Limb (tissue), 2 donors: ENCODE results near the gene DUSP5.

Experiments used
- DNase-seq, 2 donors: peaks; one replicate each; pipeline ENCODE4 v3.0.0-alpha.2; 2016; ENCODE audit errors: extremely low spot score in 2 of 2

Gene DUSP5

DNA sequence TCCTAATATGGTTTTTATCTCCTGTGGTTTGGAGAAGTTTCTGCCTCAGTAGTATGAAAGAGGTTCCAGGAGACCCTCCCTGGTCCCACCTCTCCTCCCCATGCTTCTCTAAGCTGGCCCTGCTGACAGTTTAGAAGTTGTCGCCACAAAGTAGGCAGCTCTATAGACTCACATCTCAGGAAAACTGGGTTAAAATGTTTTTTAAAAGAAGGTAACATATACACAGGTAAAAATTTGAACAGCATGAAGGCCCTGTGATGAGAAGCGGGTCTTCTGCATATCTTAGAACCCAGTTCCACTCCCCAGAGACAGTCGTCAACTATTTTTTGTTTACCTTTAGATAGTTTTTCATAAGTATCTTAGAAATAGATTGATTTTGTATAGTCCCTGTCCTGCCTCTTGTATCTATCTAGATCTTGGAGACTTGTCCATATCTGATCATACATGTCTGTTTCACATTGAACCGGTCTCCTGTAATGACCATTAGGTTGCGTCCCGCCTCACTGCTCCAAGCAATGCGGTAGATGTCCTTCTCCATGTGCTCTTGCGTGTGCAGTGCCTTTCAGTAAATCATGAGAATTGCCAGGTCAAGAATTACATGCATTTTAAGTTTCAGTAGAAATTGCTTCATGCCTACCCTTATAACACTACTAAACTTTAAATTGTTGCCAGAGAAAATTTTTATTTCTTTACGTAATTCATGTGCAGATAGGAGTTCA is 2.2 kb downstream of the DUSP5 start:
- DNase-seq: no peak

DNA sequence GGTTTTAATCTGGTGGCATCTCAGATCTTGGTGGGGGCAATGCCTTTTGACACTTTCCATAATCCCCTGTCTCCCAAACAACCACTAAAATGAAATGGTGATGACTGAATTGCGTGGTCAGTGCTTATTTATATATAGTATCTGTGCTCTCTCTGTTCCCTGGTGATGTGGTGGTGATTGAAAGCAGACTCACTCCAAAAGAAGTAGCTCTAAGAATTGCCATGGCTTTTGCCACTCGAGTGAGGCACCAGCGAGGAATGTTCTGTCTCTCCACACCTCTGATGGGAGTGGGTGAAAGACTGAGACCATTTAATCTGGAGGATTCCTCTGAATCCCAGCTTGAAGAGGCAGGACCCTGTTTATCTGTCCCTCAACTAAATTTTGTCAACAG is 2.8 kb downstream of the DUSP5 start:
- DNase-seq: no peak

DNA sequence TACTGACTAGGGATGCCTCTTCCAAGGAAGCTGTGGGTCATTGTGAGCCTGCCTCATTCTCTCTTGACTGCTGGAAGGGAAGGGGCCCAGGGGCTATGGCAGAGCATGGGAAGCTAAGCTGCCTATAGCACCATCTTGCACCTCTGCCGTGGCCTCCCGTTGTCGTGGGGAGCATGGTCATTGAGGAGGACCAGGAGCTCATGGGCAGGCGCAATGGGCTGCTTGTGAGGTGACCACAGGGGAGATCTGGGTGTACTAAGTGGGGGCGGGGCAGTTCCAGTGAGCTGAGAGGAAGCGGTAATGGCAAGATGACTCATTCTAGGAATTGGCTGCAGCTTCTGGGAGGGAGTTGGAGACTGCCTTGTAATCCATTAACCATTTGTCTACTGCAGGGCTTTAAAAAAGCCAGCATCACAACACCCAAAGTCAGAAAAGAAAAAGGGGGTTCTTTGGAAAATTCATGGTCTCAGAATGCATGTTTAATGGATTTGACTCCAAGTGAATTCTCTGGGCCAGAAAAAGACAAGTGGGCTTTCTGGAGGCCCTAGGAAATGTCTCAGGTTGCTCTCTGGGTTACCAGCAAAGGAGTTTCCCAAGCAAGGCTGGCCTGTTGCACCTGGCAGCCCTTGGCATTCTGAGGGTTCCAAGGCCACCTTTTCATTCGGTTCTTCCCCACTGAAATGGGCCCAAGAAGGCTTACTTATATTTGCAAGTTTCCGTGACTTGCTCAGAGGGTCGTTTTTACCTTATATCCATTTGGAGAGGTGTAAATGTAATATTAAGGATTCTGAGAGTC is 3.6 kb downstream of the DUSP5 start:
- peak; percentile 73 to 80 for DNase-seq

DNA sequence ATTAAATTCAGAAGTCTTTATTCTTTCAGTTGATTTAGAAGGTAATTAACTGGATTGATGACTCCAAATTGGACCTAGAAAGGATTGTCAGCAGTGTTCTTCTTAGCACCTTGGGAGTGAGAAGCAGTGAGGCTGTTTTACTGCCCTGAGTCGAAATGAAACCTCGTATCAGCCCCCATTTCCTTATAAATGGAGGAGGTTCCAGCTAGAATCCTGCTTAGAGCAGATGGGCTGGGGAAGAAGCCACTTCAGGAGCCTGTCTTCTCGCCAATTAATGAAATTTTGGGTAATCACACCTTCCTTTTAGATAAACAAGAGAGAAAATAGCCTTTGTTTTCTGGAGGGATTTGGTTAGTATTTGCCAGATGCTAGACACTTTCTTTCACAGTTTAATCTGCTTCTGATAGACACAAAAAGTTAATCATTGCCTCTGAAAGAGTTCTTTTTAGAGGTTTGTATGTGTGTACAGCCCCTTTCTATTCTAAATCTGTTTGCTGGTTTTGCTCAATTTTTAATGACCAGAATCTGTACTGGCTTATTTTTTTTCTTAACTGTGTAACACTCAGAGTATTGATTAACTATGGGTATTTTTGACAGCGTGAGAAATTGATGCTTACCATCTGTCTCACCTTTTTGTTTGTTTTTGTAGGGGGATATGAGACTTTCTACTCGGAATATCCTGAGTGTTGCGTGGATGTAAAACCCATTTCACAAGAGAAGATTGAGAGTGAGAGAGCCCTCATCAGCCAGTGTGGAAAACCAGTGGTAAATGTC is 4.6 kb downstream of the DUSP5 start:
- DNase-seq: no peak

DNA sequence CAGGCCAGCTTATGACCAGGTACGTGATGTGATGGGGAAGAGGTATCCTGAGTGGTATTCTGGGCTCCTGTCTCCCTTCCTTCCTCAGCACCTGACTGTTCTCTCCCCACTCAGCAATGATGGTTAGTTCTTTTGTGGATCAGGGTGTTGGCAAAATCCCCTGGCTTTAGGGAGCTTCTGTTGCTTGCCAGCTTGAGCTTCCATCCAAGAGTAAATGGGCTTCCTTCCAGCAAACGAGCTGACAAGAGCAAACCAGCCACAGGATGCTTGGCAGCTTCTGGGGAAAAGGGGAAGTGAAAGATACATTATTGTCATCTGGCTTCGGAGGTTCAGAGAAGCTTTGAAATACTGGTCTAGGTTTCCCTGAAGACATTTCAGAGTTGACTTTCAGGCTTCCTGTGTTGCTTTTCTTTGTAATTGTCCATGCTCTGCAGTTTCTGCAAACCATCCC is 5.2 kb downstream of the DUSP5 start:
- DNase-seq: peak in 1 of 2 donors; percentile 45

DNA sequence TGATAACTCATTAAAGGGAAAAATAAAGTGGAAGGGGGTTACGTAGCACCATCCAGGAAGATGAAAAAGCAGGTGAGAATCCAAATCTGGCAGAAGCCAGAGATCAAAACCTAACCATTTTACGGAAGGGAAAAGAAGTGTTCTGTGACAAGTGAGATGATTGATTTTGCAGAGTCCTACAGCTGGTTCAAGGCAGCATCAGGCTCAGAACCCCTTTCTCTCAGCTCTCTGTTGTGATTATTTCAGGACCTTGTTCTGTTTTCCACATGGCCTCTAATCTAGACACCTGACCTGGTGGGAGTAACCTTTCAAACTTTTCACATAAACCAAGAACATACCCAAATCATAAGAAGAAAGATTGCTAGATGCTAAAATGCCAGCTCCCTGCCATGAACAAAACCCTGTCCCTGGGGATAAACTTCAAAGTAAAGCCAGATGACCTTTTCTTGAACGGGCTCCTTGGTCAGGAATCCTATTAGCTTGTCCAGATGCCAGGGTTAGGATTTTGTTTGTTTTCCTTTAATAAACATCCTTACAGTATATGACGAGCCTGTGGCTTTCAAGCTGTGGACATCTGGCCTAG is 5.9 kb downstream of the DUSP5 start:
- DNase-seq: no peak

DNA sequence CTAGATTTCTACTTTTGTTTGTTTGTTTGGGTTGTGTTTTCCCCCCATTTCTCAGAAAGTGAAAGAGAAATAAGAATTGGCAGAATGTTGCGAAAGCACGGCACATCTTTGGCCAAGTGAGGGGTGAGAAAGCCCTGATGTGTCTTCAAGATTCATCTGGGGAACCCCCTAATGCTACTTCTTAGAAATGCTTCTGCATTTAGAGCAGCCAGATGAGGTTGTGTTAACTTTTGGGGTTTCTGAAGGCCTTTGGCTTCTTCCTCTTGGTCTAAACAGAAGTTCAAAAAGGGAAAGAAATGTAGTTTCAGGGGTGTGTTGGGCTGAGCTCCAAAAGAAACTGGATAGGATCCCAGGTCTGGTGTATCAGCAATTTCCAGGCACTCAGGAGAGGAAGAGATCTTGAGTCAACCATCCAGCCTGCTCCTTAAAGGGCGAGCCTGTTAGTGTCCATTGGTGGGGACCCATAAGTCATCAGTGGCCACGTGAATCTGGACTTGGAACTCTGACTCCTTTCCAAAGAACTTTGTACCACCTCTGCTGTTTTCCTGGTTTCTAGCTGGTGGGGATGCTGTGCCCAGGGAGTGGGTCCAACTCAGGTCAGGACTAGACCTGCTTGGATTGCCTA is 6.5 kb downstream of the DUSP5 start:
- no peak for DNase-seq

DNA sequence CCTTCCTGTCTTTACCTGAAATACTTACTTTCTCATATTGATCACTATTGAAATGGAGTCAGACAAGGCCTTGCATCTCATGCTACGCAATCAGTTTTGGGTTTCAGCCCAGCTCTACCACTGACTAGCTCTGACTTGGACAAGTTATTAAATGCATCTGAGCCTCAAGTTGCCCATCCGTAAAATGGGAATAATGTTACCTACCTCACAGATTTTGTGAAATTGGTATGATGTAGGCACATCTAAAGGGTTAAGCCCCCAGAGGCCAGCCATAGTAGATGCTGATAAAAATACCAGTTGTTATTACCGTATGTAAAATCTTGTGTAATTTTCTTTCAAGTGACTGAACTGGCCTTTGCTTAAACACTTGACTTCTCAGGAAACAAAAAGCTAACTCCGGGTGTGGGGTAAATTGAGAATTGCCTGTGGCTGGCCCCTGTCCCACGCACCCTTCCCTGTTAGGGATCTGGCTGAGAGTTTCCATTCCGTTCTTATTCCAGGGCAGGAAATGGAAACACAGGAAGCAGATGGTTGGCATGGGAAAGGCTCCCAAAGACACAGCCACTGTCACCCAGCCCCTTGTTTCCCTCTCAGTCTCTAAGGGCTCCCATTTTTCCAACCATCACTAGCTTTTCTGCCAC is 7.5 kb downstream of the DUSP5 start:
- no peak for DNase-seq

DNA sequence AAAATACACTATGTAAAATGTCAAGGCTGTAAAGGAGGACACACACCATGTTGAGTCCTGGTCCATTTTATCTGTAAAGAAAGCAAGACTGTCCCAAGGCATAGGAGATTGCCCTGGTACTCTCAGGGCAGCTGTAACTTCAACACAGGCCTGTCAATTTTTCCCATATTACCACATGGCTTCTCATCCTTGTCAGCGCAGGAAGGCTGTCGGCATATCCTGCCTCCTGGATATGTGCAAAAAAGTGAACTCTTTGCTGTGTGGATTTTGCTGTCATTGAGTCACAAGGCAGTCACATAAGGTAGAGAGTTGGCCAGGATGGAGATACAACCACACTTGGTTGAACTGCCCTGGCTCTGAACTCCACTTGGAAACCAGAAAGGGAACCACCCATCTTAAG is 8.7 kb downstream of the DUSP5 start:
- no peak for DNase-seq

DNA sequence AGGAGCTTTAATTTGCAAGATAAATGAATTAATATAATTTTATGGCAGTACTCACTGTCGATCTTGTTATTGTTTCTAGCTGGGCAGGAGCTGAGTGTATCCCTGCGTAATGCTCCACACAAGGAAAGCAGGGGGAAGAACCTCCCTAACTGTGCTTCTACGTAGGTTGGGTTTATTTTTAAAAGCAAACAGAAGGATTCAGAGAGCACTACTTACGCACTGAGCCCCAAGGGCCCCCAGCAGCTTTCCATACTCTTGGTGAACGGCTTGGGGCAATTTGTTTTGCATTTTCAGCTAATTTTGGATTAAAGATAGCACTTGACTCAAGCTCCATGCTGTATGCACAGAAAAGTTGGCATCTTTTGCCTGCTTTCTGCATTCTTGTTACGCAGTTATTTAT is 9.6 kb downstream of the DUSP5 start:
- no peak for DNase-seq

DNA sequence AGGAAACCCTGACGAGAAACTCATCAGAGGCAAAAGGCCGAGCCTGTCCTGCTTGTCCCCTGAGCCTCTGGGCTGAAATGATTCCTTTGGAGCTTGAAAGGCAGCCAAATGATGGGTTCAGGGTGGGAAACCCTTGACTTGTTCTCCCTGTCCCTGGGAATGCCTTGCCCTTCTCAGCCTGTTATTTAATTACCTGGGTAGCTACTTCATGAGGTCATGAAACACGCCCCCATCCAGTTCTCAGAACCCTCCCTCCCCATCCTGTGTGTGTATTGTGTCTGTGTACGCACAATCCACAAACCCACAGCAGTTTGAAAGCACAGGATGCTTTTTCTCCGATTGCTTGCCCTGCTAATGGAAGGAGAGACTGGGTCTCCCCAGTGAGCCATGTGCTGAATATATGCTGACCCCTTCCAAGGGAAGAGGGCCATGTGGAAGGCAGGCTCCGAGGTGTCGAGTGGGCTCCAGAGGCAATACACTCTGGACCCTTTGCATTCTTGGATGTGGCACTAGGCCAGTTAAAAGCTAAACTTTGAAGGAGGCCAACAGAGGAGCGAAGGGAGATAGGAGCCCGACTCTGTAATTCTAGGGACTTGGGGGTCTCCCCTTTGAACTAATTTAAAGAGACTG is 10.6 kb downstream of the DUSP5 start:
- no peak for DNase-seq

DNA sequence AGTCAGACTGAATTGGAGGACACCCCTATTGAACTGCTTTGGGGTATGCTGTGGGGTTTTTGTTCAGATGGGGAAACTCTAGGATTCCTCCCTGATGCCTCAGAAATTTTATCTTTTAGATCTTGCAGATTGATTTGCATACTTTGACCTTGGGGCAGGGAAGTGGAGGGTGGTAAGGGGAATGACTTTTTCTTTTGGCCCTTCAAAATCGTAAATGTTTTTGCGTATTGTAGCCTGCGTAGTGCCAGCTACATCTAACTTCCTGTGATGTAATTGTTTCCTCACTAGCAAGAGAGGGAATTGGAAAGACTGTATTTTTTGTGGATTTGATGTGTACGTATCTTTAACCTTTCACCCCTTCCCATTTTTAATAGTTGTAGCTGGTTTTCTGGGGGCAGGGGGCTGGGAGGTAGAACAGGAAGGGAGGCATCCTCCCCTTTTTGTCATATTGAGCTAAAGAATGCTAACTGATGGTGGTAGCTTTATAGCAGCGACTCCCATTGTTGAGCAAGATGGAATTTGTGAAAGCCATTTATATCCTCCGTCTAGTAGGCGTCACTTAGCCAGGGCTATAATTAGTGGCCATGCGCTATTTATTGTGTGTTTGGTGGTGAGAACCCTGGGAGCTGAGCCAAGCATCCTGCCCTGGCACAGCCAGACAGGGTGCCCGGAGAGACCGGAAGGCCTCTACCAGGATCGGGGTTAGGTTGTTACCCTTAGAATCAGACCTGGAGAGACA is 11.3 kb downstream of the DUSP5 start:
- no peak for DNase-seq

DNA sequence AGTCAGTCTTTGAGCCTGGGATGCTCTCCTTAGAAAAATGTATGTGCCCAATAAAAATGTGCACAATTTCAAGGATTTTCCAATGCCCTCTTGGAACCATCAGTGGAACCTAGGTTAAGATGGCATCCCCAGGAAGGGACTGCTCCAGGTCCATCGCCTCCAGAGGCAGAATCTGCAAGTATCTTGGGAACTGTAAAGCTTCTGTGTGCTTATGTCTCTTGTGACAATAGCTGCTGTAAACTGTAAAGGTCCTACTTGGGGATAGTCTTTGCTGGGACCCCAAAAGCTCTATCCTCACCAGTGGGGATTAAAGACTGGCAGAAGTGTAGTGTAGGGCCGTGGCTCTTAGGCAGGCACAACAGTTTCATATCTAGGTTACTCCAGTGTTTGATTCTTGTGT is 11.9 kb downstream of the DUSP5 start:
- no peak for DNase-seq

DNA sequence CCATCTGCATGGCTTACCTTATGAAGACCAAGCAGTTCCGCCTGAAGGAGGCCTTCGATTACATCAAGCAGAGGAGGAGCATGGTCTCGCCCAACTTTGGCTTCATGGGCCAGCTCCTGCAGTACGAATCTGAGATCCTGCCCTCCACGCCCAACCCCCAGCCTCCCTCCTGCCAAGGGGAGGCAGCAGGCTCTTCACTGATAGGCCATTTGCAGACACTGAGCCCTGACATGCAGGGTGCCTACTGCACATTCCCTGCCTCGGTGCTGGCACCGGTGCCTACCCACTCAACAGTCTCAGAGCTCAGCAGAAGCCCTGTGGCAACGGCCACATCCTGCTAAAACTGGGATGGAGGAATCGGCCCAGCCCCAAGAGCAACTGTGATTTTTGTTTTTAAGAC is 12.4 kb downstream of the DUSP5 start:
- DNase-seq: no peak

DNA sequence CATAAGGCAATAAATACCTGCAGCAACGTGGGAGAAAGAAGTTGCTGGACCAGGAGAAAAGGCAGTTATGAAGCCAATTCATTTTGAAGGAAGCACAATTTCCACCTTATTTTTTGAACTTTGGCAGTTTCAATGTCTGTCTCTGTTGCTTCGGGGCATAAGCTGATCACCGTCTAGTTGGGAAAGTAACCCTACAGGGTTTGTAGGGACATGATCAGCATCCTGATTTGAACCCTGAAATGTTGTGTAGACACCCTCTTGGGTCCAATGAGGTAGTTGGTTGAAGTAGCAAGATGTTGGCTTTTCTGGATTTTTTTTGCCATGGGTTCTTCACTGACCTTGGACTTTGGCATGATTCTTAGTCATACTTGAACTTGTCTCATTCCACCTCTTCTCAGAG is 13.0 kb downstream of the DUSP5 start:
- DNase-seq: no peak

DNA sequence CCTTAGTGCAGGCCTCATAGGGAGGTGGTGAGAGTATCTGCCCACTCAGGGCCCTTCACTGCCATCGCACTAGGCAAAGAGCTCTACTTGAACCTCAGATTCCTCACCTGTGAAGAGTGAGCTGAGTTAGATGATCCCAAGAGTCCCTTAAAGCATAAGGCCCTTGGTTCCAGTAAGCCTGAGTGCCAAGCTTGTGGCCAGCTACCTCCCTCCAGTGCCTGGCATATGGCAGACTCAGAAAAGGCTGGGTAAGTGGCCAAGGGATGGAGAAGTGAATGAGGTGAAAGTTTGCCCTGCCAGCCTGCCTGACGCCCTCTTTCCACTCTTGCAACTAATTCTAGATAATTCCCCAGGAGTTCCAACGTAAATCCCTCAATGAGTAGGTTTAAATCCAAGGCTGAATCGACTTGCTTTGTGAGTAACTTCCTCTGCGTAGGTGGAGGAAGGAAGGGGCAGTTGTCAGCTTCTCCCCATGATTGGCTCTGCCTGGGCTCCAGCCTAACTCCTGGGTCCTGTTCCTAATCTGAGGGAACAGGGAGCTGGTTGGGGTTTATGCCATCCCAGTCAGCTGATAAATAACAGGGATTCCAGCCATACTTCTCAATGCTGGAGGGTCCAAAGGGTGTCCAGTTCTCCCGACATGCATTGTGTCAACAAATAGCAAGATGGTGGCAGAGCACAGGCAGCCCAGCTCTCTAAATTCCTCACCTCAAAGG is 14.2 kb downstream of the DUSP5 start:
- DNase-seq: no peak

DNA sequence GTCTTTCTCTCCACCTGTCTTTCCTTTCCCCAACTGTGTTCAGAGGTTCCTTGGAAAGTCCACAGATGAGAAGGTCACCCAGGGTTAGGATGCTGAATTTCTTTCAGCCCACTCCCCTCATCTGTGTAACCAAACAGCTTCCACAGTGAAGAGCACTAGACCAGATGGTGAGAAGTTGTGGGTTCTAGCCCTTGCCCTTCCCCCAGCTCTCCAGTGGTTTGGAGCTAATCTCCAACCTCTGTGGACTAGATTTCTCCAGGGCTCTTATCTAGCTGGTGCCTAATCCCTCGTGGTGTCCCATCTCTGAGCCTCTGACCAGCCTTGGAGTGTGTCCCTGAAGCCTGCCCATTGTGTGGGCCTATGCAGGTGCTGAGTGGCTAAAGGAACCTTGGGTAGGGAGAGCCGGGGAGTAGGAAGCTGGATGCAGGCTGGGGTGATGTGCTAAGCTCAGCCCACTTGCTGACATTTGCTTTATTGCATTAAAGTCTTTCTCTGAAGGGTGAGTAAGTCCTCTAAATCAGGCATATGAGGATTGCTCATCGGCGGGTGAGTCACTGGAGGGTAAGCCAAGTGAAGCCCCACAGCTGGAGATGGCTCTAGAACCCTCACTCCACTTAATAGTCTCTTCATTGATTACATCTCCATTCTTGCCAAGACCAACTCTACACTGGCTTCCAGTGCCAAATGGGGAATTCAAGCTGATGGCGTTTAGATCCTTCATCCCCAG is 14.9 kb downstream of the DUSP5 start:
- no peak for DNase-seq

DNA sequence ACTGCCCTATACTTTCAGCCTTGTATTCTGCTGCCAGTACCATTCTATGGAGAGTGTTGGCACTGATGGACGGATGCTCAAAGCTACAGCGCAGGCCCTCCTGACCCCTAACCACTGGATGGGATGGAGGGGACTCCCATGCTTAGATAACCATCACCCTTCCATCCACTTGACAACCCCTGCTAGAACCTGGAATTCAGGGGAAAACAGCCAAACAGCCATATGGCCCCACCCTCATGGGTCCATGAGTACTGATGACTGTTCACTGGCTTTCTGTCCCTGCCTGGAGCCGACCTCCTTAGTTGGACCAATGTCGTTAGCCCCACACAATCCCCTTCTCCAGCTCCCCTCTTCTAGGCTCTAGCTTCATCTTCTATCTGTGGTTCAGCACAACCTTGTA is 16.2 kb downstream of the DUSP5 start:
- no peak for DNase-seq
